HCT116 (cell line): Measurements from ENCODE around the gene SKA3. TPM values are rescaled to one million over a fixed set of nuclear protein-coding genes. Genes with fewer than 3 reads are reported as not detected.

Experiments
- ATAC-seq: fragments of 200-7000 bp; cut with Tn5 transposase; 2 replicates; pipeline ENCODE4 v1.9.1; 2020; ENCODE audit warnings: mild to moderate bottlenecking, moderate library complexity
- BruUV-seq: library from RNA; stranded (reverse); fragments of 400-500 nt; replicated peaks from 2 replicates; lab custom pipeline; 2021; lab: Mats Ljungman, UMichigan
- CTCF ChIA-PET: fragments of 300-600 bp; sonication (Branson Sonifier 250); formaldehyde crosslinking; loops from one replicate; lab custom pipeline; 2021; ENCODE audit warnings: antibody characterized with exemption; lab: Charles Lee
- POLR2A ChIA-PET: fragments of 300-600, 350-600 bp; sonication (Branson Sonifier 250); formaldehyde crosslinking; loops from one replicate; lab custom pipeline; 2021; ENCODE audit warnings: antibody characterized with exemption; lab: Charles Lee
- RAD21 ChIA-PET, 2 experiments: fragments of 300-600 bp; sonication (Branson Sonifier 250); formaldehyde crosslinking; loops; one replicate each; lab custom pipeline; 2023; ENCODE audit warnings: low total read pairs in 2 of 2; ENCODE audit not compliant: uncharacterized antibody in 2 of 2, unreplicated experiment in 2 of 2, low non-redundant PET in 1 of 2; lab: Charles Lee
- DNase-seq: peaks from one replicate; pipeline ENCODE4 v3.0.0-alpha.2; 2010; ENCODE audit warnings: low read depth, low spot score
- H2AFZ ChIP-seq: fragments of 200-600 bp; shearing (Covaris generic), sonication (generic); 2 replicates; pipeline ENCODE4 v1.6.1; 2017; ENCODE audit warnings: low read depth, mixed run types, mixed read lengths, antibody characterized with exemption, low read length; ENCODE audit not compliant: poor library complexity, severe bottlenecking
- H3K27ac ChIP-seq: 2 replicates; pipeline ENCODE4 v1.5.1; 2012; ENCODE audit warnings: low read depth, low read length
- H3K27me3 ChIP-seq: fragments of 200-600 bp; sonication (generic); 2 replicates; pipeline ENCODE4 v1.6.1; 2016; ENCODE audit warnings: mixed run types, low read length, mixed read lengths; ENCODE audit not compliant: insufficient read depth
- H3K36me3 ChIP-seq, 2 experiments: fragments of 200-500 bp in 1 of 2; fragments of 200-600 bp in 1 of 2; sonication (Bioruptor generic) in 1 of 2; sonication (generic) in 1 of 2; 2 replicates each; pipeline versions ENCODE4 v1.5.1 to v1.6.1; 2014 to 2016; ENCODE audit warnings: low read length in 2 of 2, inconsistent platforms in 1 of 2, mixed read lengths in 1 of 2, mixed run types in 1 of 2; ENCODE audit not compliant: insufficient read depth in 2 of 2, control insufficient read depth in 1 of 2
- H3K4me1 ChIP-seq, 2 experiments: fragments of 200-600 bp in 1 of 2; sonication (generic) in 1 of 2; 2 replicates each; pipeline versions ENCODE4 v1.5.1 to v1.6.1; 2012 to 2017; ENCODE audit warnings: low read length in 2 of 2, inconsistent platforms in 1 of 2, mild to moderate bottlenecking in 1 of 2, mixed read lengths in 1 of 2, mixed run types in 1 of 2, moderate library complexity in 1 of 2; ENCODE audit not compliant: insufficient read depth in 2 of 2, control insufficient read depth in 1 of 2
- H3K4me2 ChIP-seq: fragments of 200-600 bp; sonication (generic); 2 replicates; pipeline ENCODE4 v1.6.1; 2017; ENCODE audit warnings: mixed run types, low read length, mixed read lengths
- H3K4me3 ChIP-seq, 2 experiments: fragments of 200-600 bp in 1 of 2; sonication (generic) in 1 of 2; replicated peaks in 1 of 2; 2 replicates each; pipeline ENCODE4 v1.5.1; 2011 to 2016; ENCODE audit warnings: low read length in 2 of 2, control low read depth in 1 of 2, low read depth in 1 of 2, mild to moderate bottlenecking in 1 of 2, mixed read lengths in 1 of 2, mixed run types in 1 of 2
- H3K79me2 ChIP-seq: fragments of 200-600 bp; sonication (generic); 2 replicates; pipeline ENCODE4 v1.6.1; 2017; ENCODE audit warnings: mild to moderate bottlenecking, mixed run types, low read length, moderate library complexity, mixed read lengths; ENCODE audit not compliant: insufficient read depth
- H3K9ac ChIP-seq: fragments of 200-600 bp; sonication (generic); 2 replicates; pipeline ENCODE4 v1.6.1; 2016; ENCODE audit warnings: low read length, mixed read lengths
- H3K9me2 ChIP-seq: fragments of 200-600 bp; sonication (generic), shearing (Covaris generic); 2 replicates; pipeline ENCODE4 v1.6.1; 2017; ENCODE audit warnings: mixed run types, mild to moderate bottlenecking, moderate library complexity; ENCODE audit not compliant: insufficient read depth
- H3K9me3 ChIP-seq, 2 experiments: fragments of 200-500 bp in 1 of 2; fragments of 200-600 bp in 1 of 2; sonication (Bioruptor generic) in 1 of 2; sonication (generic) in 1 of 2; 2 replicates each; pipeline ENCODE4 v1.6.1; 2014 to 2017; ENCODE audit warnings: low read length in 2 of 2, mixed read lengths in 2 of 2, inconsistent platforms in 1 of 2, low read depth in 1 of 2, mild to moderate bottlenecking in 1 of 2, mixed run types in 1 of 2, moderate library complexity in 1 of 2; ENCODE audit not compliant: control insufficient read depth in 1 of 2, insufficient read depth in 1 of 2
- H4K20me1 ChIP-seq: fragments of 200-600 bp; sonication (generic), shearing (Covaris generic); 2 replicates; pipeline ENCODE4 v1.6.1; 2017; ENCODE audit warnings: mixed run types, mild to moderate bottlenecking, moderate library complexity; ENCODE audit not compliant: insufficient read depth
- ATF3 ChIP-seq: IDR thresholded peaks from 2 replicates; pipeline ENCODE4 v1.6.1; 2012
- CTCF ChIP-seq, 3 experiments: fragments of 200-600 bp in 1 of 3; sonication (generic) in 1 of 3; IDR thresholded peaks in 2 of 3; conservative IDR thresholded peaks in 1 of 3; 2 replicates each; pipeline ENCODE4 v1.5.1; 2012 to 2017; ENCODE audit warnings: low read depth in 2 of 3, low read length in 2 of 3, antibody characterized with exemption in 1 of 3, borderline replicate concordance in 1 of 3, control low read depth in 1 of 3, mild to moderate bottlenecking in 1 of 3, mixed read lengths in 1 of 3, mixed run types in 1 of 3, moderate library complexity in 1 of 3; ENCODE audit not compliant: insufficient read depth in 1 of 3
- EGR1 ChIP-seq: IDR thresholded peaks from 2 replicates; pipeline ENCODE4 v1.6.1; 2012; ENCODE audit warnings: low read depth
- ELF1 ChIP-seq: IDR thresholded peaks from 2 replicates; pipeline ENCODE4 v1.6.1; 2012; ENCODE audit warnings: low read depth, borderline replicate concordance
- EZH2 ChIP-seq: fragments of 200-600 bp; sonication (generic); IDR thresholded peaks from 2 replicates; pipeline ENCODE4 v1.6.1; 2017; ENCODE audit warnings: antibody characterized with exemption, mixed run types
- EZH2phosphoT487 ChIP-seq: fragments of 200-600 bp; IDR thresholded peaks from 2 replicates; pipeline ENCODE4 v1.6.1; 2018; ENCODE audit warnings: antibody characterized with exemption, borderline replicate concordance
- JUND ChIP-seq: IDR thresholded peaks from 2 replicates; pipeline ENCODE4 v1.6.1; 2012
- POLR2A ChIP-seq: IDR thresholded peaks from 2 replicates; pipeline ENCODE4 v1.7.0; 2011; ENCODE audit warnings: borderline replicate concordance; ENCODE audit not compliant: insufficient read depth, insufficient read length; ENCODE audit errors: extremely low read depth
- POLR2AphosphoS5 ChIP-seq: IDR thresholded peaks from 2 replicates; pipeline ENCODE4 v1.6.1; 2011; ENCODE audit warnings: mild to moderate bottlenecking, low read depth, low read length, moderate library complexity
- SIN3A ChIP-seq: IDR thresholded peaks from 2 replicates; pipeline ENCODE4 v1.6.1; 2012; ENCODE audit warnings: low read depth
- SP1 ChIP-seq: IDR thresholded peaks from 2 replicates; pipeline ENCODE4 v1.6.1; 2012; ENCODE audit warnings: low read depth
- ZNF274 ChIP-seq: fragments of 200-500 bp; sonication (Bioruptor generic); IDR thresholded peaks from 2 replicates; pipeline ENCODE4 v1.6.1; 2014; ENCODE audit warnings: mild to moderate bottlenecking, low read depth, low read length, inconsistent platforms
- intact Hi-C: fragments of 100-400 bp; cut with micrococcal nuclease; formaldehyde crosslinking; loops from 2 replicates; pipeline ENCODE4 v1.10.0; 2022
- total RNA-seq: library from RNA; stranded (reverse); gene quantifications from one replicate; pipeline ENCODE4 v1.2.1, GENCODE V29; 2021; ENCODE audit not compliant: unreplicated experiment
- TF ChIP-seq, protein P1 (sequence below): IDR thresholded peaks from 2 replicates; pipeline ENCODE4 v1.6.1; 2011; ENCODE audit warnings: mild to moderate bottlenecking, low read length, moderate library complexity; ENCODE audit not compliant: insufficient replicate concordance; ENCODE audit errors: extremely low read depth

The SKA3 gene
- total RNA-seq, 1 experiment from 2014 or later: 43.3 TPM

DNA sequence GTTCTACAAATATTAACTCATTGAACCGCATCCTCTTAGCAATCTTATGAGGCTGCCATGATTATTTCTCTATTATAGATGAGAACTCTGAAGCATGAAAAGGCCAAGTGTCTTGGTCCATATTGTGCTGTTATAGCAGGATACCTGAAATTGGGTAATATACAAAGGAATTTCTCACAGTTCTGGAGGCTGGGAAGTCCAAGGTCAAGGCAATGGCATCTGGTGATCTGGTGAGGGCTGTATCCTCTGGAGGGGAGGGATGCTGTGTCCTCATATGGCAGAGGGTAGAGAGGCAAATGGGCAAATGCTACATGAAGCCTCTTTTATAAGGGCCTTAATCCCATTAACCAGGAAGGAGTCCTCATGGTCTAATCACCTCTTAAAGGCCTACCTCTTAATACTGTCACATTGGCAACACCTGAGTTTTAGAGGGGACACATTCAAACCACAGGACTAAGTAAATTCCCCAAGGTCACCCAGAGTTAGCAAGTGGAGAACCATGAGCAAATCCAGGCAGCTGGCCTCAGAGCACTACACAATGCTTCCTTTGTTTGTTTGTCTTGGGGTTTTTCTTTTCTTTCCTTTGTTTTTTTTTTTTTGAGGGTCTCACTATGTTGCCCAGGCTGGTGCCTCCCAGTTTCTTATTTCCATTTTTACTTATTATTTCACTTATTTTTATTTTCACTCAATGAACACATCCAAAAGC is 59.1 kb downstream of the SKA3 start:
- RAD21 ChIA-PET: no interaction called here
- Histone ChIP-seq H3K4me1 (no peaks in the 10 kb centered on the region), H3K9ac (no peak overlapping the region), H3K9me2 (no peaks in the 10 kb centered on the region), H4K20me1 (no peaks in the 10 kb centered on the region), H3K4me2 (no peak overlapping the region), H3K27me3 (no peaks in the 10 kb centered on the region), H3K9me3 (no peaks in the 10 kb centered on the region), H3K79me2 (no peaks in the 10 kb centered on the region), H2AFZ (no peak overlapping the region), H3K27ac (no peak overlapping the region), H3K36me3 (no peaks in the 10 kb centered on the region), H3K4me3 (no peak overlapping the region)
- intact Hi-C loops: no loop called here
- BruUV-seq: no TSS peak
- POLR2A ChIA-PET: no interaction called here
- no peak for TF ChIP-seq EGR1
- TF ChIP-seq POLR2AphosphoS5: no peak
- TF ChIP-seq ZNF274: no peak
- no peak for TF ChIP-seq SP1
- TF ChIP-seq, protein P1, sequence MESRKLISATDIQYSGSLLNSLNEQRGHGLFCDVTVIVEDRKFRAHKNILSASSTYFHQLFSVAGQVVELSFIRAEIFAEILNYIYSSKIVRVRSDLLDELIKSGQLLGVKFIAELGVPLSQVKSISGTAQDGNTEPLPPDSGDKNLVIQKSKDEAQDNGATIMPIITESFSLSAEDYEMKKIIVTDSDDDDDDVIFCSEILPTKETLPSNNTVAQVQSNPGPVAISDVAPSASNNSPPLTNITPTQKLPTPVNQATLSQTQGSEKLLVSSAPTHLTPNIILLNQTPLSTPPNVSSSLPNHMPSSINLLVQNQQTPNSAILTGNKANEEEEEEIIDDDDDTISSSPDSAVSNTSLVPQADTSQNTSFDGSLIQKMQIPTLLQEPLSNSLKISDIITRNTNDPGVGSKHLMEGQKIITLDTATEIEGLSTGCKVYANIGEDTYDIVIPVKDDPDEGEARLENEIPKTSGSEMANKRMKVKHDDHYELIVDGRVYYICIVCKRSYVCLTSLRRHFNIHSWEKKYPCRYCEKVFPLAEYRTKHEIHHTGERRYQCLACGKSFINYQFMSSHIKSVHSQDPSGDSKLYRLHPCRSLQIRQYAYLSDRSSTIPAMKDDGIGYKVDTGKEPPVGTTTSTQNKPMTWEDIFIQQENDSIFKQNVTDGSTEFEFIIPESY: no peak
- no peak for TF ChIP-seq ELF1
- TF ChIP-seq JUND: no peak
- no peak for TF ChIP-seq EZH2phosphoT487
- CTCF ChIA-PET: no interaction called here
- ATAC-seq (no peak), DNase-seq (no peak)

GRCh38 chr13:21116141-21116540 is 60.2 kb downstream of the SKA3 start:
- ChIA-PET CTCF (no interaction called here), RAD21 (no interaction called here), POLR2A (no interaction called here)
- H3K79me2 ChIP-seq: no peaks in the 10 kb centered on the region
- H3K4me3 ChIP-seq: no peak overlapping the region
- H3K9me2 ChIP-seq: no peaks in the 10 kb centered on the region
- no peaks in the 10 kb centered on the region for H3K27me3 ChIP-seq
- no peaks in the 10 kb centered on the region for H3K36me3 ChIP-seq
- intact Hi-C loops: no loop called here
- no peak for DNase-seq
- no peak overlapping the region for H3K9ac ChIP-seq
- H3K4me2 ChIP-seq: no peak overlapping the region
- no peaks in the 10 kb centered on the region for H4K20me1 ChIP-seq
- no TSS peak for BruUV-seq
- H3K9me3 ChIP-seq: no peaks in the 10 kb centered on the region
- H2AFZ ChIP-seq: no peak overlapping the region
- no peak for TF ChIP-seq ZNF274
- TF ChIP-seq SIN3A: no peak
- TF ChIP-seq CTCF (IDR thresholded peaks at IDR 0.05 in 2 of 3, conservative IDR thresholded peaks at IDR 0.05 in 1 of 3; ENCODE audit: borderline replicate concordance in 1 of 3, insufficient read depth in 1 of 3, low read depth in 2 of 3, low read length in 2 of 3): no peak
- no peak for TF ChIP-seq POLR2A
- TF ChIP-seq, protein P1: no peak
- TF ChIP-seq POLR2AphosphoS5: no peak
- TF ChIP-seq EZH2: no peak
- TF ChIP-seq ATF3: no peak
- no peak for ATAC-seq
- H3K27ac ChIP-seq: no peak overlapping the region
- no peaks in the 10 kb centered on the region for H3K4me1 ChIP-seq
